HCT116 (cell line): ENCODE measurements around the gene SMC2.

Experiments
- POLR2AphosphoS5 ChIP-seq: IDR thresholded peaks from 2 replicates; pipeline ENCODE4 v1.6.1; 2011; ENCODE audit warnings: mild to moderate bottlenecking, low read depth, low read length, moderate library complexity
- REST ChIP-seq: IDR thresholded peaks from 2 replicates; pipeline ENCODE4 v1.6.1; 2012; ENCODE audit warnings: low read depth
- YY1 ChIP-seq: IDR thresholded peaks from 2 replicates; pipeline ENCODE4 v1.6.1; 2011; ENCODE audit warnings: low read length, low read depth, moderate library complexity, mild to moderate bottlenecking; ENCODE audit not compliant: insufficient replicate concordance; ENCODE audit errors: extremely low read depth
- TF ChIP-seq, protein P1 (sequence below), 3 experiments: fragments of 200-600 bp in 1 of 3; sonication (generic) in 1 of 3; IDR thresholded peaks in 2 of 3; conservative IDR thresholded peaks in 1 of 3; 2 replicates each; pipeline ENCODE4 v1.5.1; 2012 to 2017; ENCODE audit warnings: low read depth in 2 of 3, low read length in 2 of 3, antibody characterized with exemption in 1 of 3, borderline replicate concordance in 1 of 3, control low read depth in 1 of 3, mild to moderate bottlenecking in 1 of 3, mixed read lengths in 1 of 3, mixed run types in 1 of 3, moderate library complexity in 1 of 3; ENCODE audit not compliant: insufficient read depth in 1 of 3

DNA sequence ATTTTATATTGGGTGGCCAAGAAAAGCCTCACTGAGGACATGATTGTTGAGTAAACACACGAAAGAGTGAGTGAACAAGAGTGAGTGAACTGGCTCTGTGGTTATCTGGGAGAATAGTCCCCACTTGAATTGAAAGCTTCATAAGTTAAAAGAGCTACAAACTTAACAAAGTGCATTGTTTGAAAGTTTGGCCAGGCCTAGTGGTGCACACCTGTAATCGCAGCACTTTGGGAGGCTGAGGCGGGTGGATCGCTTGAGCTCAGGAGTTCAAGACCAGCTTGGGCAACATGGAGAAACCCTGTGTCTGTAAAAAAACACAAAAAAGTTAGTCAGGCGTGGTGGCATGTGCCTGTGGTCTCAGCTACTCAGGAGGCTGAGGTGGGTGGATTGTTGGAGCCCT lies 26.9 kb downstream of the SMC2 start:
- TF ChIP-seq POLR2AphosphoS5 (no peak), YY1 (no peak), REST (no peak)
- TF ChIP-seq, protein P1, sequence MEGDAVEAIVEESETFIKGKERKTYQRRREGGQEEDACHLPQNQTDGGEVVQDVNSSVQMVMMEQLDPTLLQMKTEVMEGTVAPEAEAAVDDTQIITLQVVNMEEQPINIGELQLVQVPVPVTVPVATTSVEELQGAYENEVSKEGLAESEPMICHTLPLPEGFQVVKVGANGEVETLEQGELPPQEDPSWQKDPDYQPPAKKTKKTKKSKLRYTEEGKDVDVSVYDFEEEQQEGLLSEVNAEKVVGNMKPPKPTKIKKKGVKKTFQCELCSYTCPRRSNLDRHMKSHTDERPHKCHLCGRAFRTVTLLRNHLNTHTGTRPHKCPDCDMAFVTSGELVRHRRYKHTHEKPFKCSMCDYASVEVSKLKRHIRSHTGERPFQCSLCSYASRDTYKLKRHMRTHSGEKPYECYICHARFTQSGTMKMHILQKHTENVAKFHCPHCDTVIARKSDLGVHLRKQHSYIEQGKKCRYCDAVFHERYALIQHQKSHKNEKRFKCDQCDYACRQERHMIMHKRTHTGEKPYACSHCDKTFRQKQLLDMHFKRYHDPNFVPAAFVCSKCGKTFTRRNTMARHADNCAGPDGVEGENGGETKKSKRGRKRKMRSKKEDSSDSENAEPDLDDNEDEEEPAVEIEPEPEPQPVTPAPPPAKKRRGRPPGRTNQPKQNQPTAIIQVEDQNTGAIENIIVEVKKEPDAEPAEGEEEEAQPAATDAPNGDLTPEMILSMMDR (IDR thresholded peaks at IDR 0.05 in 2 of 3, conservative IDR thresholded peaks at IDR 0.05 in 1 of 3; ENCODE audit: borderline replicate concordance in 1 of 3, insufficient read depth in 1 of 3, low read depth in 2 of 3, low read length in 2 of 3) = peak in 1 of 3 experiments; percentile 17; a peak in 2 of 6 replicates
